GM21619 (cell line): Measurements from ENCODE around the gene KBTBD13.

Experiments
- ATAC-seq: cut with Tn5 transposase; IDR thresholded peaks from one replicate; pipeline ENCODE4 v1.9.1; 2021; ENCODE audit not compliant: unreplicated experiment

Gene KBTBD13

GRCh38 chr15:65105038-65105437 lies 28.5 kb downstream of the KBTBD13 start:
- ATAC-seq = no peak

- no peak for ATAC-seq
Measured at GRCh38 chr15:65106011-65106590, 29.6 kb downstream of the KBTBD13 start.

GRCh38 chr15:65110676-65111292 lies 34.2 kb downstream of the KBTBD13 start:
- ATAC-seq = no peak

- ATAC-seq = no peak
Measured at GRCh38 chr15:65115086-65115485, 38.5 kb downstream of the KBTBD13 start, which contains the start of gene UBAP1L. Gene UBAP1L, minus strand, starts transcription at chr15:65115200. Its CDS starts 8,985 bp downstream, at chr15:65106215.

GRCh38 chr15:65115542-65115941 lies 39.0 kb downstream of the KBTBD13 start:
- no peak for ATAC-seq
